WTC11 (cell line): ENCODE results near the gene SERTAD4.

Experiments used
- ATF3 ChIP-seq: sonication (generic); formaldehyde crosslinking; conservative IDR thresholded peaks from 2 replicates; pipeline ENCODE4 v1.8.1; 2022; ENCODE audit warnings: mild to moderate bottlenecking, missing genetic modification reagents
- CDX4 ChIP-seq: fragments of 250-450 bp; sonication (Bioruptor Pico); IDR thresholded peaks from 2 replicates; pipeline ENCODE4 v1.9.0; 2021; ENCODE audit warnings: moderate library complexity, mild to moderate bottlenecking, inconsistent platforms, borderline replicate concordance
- CREB1 ChIP-seq: sonication (generic); formaldehyde crosslinking; IDR thresholded peaks from 2 replicates; pipeline ENCODE4 v1.8.0; 2023; ENCODE audit warnings: mild to moderate bottlenecking, missing genetic modification reagents
- CTCF ChIP-seq: fragments of 200-600 bp; IDR thresholded peaks from 2 replicates; pipeline ENCODE4 v1.8.0; 2022; ENCODE audit warnings: antibody characterized with exemption
- ESRRA ChIP-seq: sonication (generic); formaldehyde crosslinking; IDR thresholded peaks from 2 replicates; pipeline ENCODE4 v1.8.1; 2022; ENCODE audit warnings: mild to moderate bottlenecking, missing genetic modification reagents, borderline replicate concordance
- HMGXB4 ChIP-seq: sonication (generic); formaldehyde crosslinking; IDR thresholded peaks from 2 replicates; pipeline ENCODE4 v1.8.1; 2023; ENCODE audit warnings: mild to moderate bottlenecking, moderate library complexity, missing genetic modification reagents
- NFYB ChIP-seq: sonication (generic); formaldehyde crosslinking; conservative IDR thresholded peaks from 2 replicates; pipeline ENCODE4 v1.8.0; 2022; ENCODE audit warnings: low read depth, missing genetic modification reagents
- SP1 ChIP-seq: sonication (generic); formaldehyde crosslinking; conservative IDR thresholded peaks from 2 replicates; pipeline ENCODE4 v1.8.1; 2022; ENCODE audit warnings: missing genetic modification reagents
- STAT6 ChIP-seq: sonication (generic); formaldehyde crosslinking; conservative IDR thresholded peaks from 2 replicates; pipeline ENCODE4 v1.8.1; 2023; ENCODE audit warnings: mild to moderate bottlenecking, low read depth, missing genetic modification reagents, moderate library complexity
- TP53 ChIP-seq: sonication (generic); formaldehyde crosslinking; IDR thresholded peaks from 2 replicates; pipeline ENCODE4 v1.8.1; 2023; ENCODE audit warnings: mild to moderate bottlenecking, missing genetic modification reagents
- USF2 ChIP-seq: sonication (generic); formaldehyde crosslinking; IDR thresholded peaks from 2 replicates; pipeline ENCODE4 v1.8.1; 2023; ENCODE audit warnings: mild to moderate bottlenecking, missing genetic modification reagents, moderate library complexity
- ZNF263 ChIP-seq: sonication (generic); formaldehyde crosslinking; IDR thresholded peaks from 2 replicates; pipeline ENCODE4 v1.8.1; 2022; ENCODE audit warnings: low read depth, mild to moderate bottlenecking, moderate library complexity, missing genetic modification reagents
- ZNF281 ChIP-seq: sonication (generic); formaldehyde crosslinking; IDR thresholded peaks from 2 replicates; pipeline ENCODE4 v1.8.0; 2023; ENCODE audit warnings: mild to moderate bottlenecking, missing genetic modification reagents
- ZNF396 ChIP-seq: fragments of 250-450 bp; sonication (Bioruptor Pico); IDR thresholded peaks from 2 replicates; pipeline ENCODE4 v1.8.0; 2021; ENCODE audit warnings: mild to moderate bottlenecking, moderate library complexity, borderline replicate concordance

GRCh38 chr1:210263963-210264362 is 31.4 kb downstream of the SERTAD4 start:
- TF ChIP-seq CTCF (no peak), ZNF281 (CRISPR knock-in tag) (no peak), CREB1 (CRISPR knock-in tag) (no peak), TP53 (CRISPR knock-in tag) (no peak), ATF3 (CRISPR knock-in tag) (no peak), SP1 (CRISPR knock-in tag) (no peak), CDX4 (CRISPR knock-in tag) (no peak), STAT6 (CRISPR knock-in tag) (no peak), ZNF396 (CRISPR knock-in tag) (no peak), NFYB (CRISPR knock-in tag) (no peak), HMGXB4 (CRISPR knock-in tag) (no peak), ZNF263 (CRISPR knock-in tag) (no peak), USF2 (CRISPR knock-in tag) (no peak), ESRRA (CRISPR knock-in tag) (no peak)
